Measurements from ENCODE around the gene FIBCD1. TPM values are rescaled to one million over a fixed set of nuclear protein-coding genes. Genes with fewer than 3 reads are reported as not detected.

Gene FIBCD1
- polyA plus RNA-seq, 1 donor (not counting 4 experiments of a cell fraction or from before 2014, with no cell fraction given): 0.79 TPM

DNA sequence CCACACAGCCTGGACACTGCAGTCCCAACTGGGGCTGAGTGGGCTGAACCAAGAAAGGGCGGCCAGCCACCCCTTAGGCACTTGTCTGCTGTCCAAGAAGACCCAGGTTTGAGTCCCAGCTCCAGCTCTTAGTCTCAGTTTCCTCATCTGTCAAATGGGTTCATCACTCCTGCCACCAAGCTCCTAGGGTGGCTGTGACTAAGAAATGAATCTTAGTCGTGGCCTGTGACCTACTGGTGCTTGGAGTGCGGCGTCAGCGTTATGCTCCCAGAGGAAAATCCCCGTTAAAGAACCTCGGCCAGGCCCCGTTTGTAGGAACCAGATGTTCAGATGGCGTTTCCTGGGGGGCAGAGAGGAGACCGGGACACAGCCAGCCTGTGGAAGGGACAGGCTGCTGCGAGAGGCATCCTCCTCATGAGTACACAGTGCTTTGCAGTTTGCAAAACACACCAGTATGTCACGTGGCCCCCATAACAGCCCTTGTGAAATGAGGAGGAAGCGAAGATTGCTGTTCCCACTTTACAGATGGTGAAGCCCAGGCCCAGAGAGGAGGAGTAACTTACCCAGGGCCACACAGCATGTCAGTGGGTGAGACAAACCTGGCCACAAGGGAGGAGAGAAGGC, 3.3 kb downstream of the FIBCD1 start:
- Histone ChIP-seq H4K20me1 (ENCODE audit: control insufficient read depth, extremely low read depth, insufficient read depth, low read length) (no peaks in the 10 kb centered on the region), H3K4me2 (ENCODE audit: control insufficient read depth, extremely low read depth, insufficient read depth, low read depth, low read length) (no peak overlapping the region), H3K9ac (ENCODE audit: control insufficient read depth, extremely low read depth, insufficient read depth, low read length) (no peak overlapping the region), H3K9me3 (ENCODE audit: control insufficient read depth, low read depth, low read length) (no peaks in the 10 kb centered on the region), H3K27me3 (ENCODE audit: control insufficient read depth, extremely low read depth, insufficient read depth, low read length) (peaks cover 53% of the 10 kb centered on the region), H3K36me3 (ENCODE audit: control insufficient read depth in 2 of 2, extremely low read depth in 1 of 2, insufficient read depth in 2 of 2, low read length in 2 of 2) (no peaks in the 10 kb centered on the region), H3K27ac (ENCODE audit: control insufficient read depth, insufficient read depth, low read length) (no peak overlapping the region), H3K79me2 (ENCODE audit: control insufficient read depth, insufficient read depth, low read length) (no peaks in the 10 kb centered on the region), H3K9me1 (ENCODE audit: control insufficient read depth, extremely low read depth, insufficient read depth, low read length) (no peaks in the 10 kb centered on the region), H3K4me1 (ENCODE audit: control insufficient read depth, extremely low read depth, insufficient read depth, low read length) (peaks cover 44% of the 10 kb centered on the region), H2AFZ (ENCODE audit: control insufficient read depth, low read length) (no peak overlapping the region), H3K4me3 (ENCODE audit: control insufficient read depth in 2 of 3, extremely low read depth in 1 of 3, insufficient read depth in 2 of 3, low read depth in 1 of 3, low read length in 3 of 3) (no peak overlapping the region)
- DNase-seq (ENCODE audit: low read depth, low spot score) (no peak), FAIRE-seq (no peak)
- dilution Hi-C loops (cut with MboI; ENCODE audit: extremely low pct_ligation_motif_present, low sequenced_read_pairs): no loop called here
- TF ChIP-seq, protein P1, sequence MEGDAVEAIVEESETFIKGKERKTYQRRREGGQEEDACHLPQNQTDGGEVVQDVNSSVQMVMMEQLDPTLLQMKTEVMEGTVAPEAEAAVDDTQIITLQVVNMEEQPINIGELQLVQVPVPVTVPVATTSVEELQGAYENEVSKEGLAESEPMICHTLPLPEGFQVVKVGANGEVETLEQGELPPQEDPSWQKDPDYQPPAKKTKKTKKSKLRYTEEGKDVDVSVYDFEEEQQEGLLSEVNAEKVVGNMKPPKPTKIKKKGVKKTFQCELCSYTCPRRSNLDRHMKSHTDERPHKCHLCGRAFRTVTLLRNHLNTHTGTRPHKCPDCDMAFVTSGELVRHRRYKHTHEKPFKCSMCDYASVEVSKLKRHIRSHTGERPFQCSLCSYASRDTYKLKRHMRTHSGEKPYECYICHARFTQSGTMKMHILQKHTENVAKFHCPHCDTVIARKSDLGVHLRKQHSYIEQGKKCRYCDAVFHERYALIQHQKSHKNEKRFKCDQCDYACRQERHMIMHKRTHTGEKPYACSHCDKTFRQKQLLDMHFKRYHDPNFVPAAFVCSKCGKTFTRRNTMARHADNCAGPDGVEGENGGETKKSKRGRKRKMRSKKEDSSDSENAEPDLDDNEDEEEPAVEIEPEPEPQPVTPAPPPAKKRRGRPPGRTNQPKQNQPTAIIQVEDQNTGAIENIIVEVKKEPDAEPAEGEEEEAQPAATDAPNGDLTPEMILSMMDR (optimal IDR thresholded peaks at IDR 0.05 in 1 of 3, IDR thresholded peaks at IDR 0.05 in 1 of 3, conservative IDR thresholded peaks at IDR 0.05 in 1 of 3; ENCODE audit: extremely low read depth in 1 of 3, insufficient read depth in 2 of 3, low read length in 3 of 3): no peak
- TF ChIP-seq EZH2 (IDR thresholded peaks at IDR 0.05; ENCODE audit: low read length): no peak

DNA sequence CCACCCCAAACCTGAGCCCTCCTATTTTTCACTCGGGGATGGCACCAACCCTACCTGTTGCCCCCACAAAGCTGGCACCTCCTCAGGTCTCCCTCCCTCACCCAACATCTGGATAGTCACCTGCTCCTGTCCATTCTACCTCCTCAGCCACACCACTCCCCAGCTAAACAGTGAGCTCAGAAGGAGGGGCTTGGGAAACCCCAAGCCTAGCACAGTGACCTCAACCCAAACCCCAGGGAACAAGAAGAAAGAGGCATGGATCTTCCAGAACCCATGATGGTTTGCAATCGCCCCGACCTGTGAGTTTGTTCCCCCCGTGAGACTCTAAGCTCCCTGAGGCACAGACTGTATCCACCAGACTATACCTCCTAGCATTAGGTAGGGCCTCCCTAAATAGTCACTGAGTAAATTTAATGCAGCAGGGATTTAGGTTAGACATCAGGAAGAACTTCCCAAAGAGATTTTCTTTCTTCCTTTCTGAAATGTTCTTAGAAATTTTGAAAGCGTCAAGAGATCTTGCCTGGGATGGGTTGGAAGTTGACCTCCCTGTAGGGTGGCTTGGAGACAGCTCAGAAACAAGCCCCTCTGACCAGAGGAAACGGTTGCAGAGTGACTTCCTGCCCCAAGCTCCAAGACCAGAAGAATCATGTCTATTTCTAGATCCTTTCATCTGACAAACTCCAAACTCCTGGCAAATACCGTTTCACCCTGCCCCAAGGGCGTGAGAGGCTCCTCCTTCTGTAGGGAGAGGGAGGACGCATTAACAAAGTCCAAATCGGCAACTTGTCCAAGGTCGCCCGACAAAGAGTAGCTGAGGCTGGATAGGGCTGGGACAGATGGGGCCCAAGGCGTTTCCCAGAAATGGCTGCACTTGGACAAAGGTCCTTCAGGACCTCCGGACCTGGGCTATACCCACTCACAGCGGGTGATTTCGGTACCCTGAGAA, 4.1 kb downstream of the FIBCD1 start:
- Histone ChIP-seq H3K27ac (ENCODE audit: control insufficient read depth, insufficient read depth, low read length) (no peak overlapping the region), H3K79me2 (ENCODE audit: control insufficient read depth, insufficient read depth, low read length) (no peaks in the 10 kb centered on the region)
- dilution Hi-C loops (cut with MboI; ENCODE audit: extremely low pct_ligation_motif_present, low sequenced_read_pairs): no loop called here

More for the DNA sequence above, 4.1 kb downstream of the FIBCD1 start:
- Histone ChIP-seq H4K20me1 (ENCODE audit: control insufficient read depth, extremely low read depth, insufficient read depth, low read length) (no peaks in the 10 kb centered on the region), H3K9me1 (ENCODE audit: control insufficient read depth, extremely low read depth, insufficient read depth, low read length) (no peaks in the 10 kb centered on the region), H2AFZ (ENCODE audit: control insufficient read depth, low read length) (no peak overlapping the region), H3K4me1 (ENCODE audit: control insufficient read depth, extremely low read depth, insufficient read depth, low read length) (peaks cover 44% of the 10 kb centered on the region), H3K9ac (ENCODE audit: control insufficient read depth, extremely low read depth, insufficient read depth, low read length) (no peak overlapping the region), H3K4me2 (ENCODE audit: control insufficient read depth, extremely low read depth, insufficient read depth, low read depth, low read length) (peak overlapping the region; percentile 41), H3K36me3 (ENCODE audit: control insufficient read depth in 2 of 2, extremely low read depth in 1 of 2, insufficient read depth in 2 of 2, low read length in 2 of 2) (no peaks in the 10 kb centered on the region), H3K4me3 (ENCODE audit: control insufficient read depth in 2 of 3, extremely low read depth in 1 of 3, insufficient read depth in 2 of 3, low read depth in 1 of 3, low read length in 3 of 3) (no peak overlapping the region), H3K9me3 (ENCODE audit: control insufficient read depth, low read depth, low read length) (no peaks in the 10 kb centered on the region), H3K27me3 (ENCODE audit: control insufficient read depth, extremely low read depth, insufficient read depth, low read length) (peaks cover 48% of the 10 kb centered on the region)
- DNase-seq (ENCODE audit: low read depth, low spot score) (no peak), FAIRE-seq (no peak)
- TF ChIP-seq, protein P1 (optimal IDR thresholded peaks at IDR 0.05 in 1 of 3, IDR thresholded peaks at IDR 0.05 in 1 of 3, conservative IDR thresholded peaks at IDR 0.05 in 1 of 3; ENCODE audit: extremely low read depth in 1 of 3, insufficient read depth in 2 of 3, low read length in 3 of 3): no peak
- no peak for TF ChIP-seq EZH2 (IDR thresholded peaks at IDR 0.05; ENCODE audit: low read length)

Measured in keratinocyte (primary cell).